Gastrocnemius medialis (tissue), 4 donors: ENCODE results near the gene NDP. TPM values are rescaled to one million over a fixed set of nuclear protein-coding genes. Genes with fewer than 3 reads are reported as not detected.

ENCODE experiments used
- ATAC-seq, 2 donors: fragments of 150-250 bp; one replicate each; pipeline ENCODE4 v1.9.1; 2016
- DNase-seq, 2 donors: peaks; one replicate each; pipeline ENCODE4 v3.0.0-alpha.2; 2019
- H3K27ac ChIP-seq, 4 donors: fragments of 200-600 bp; sonication (generic); 1 replicate in 1 of 4; 2 replicates in 3 of 4; pipeline ENCODE4 v1.5.1; 2016 to 2018; ENCODE audit warnings: mild to moderate bottlenecking in 2 of 4, moderate library complexity in 1 of 4
- H3K27me3 ChIP-seq, 3 donors: fragments of 200-600 bp; sonication (generic) in 2 of 3; 1 replicate in 1 of 3; 2 replicates in 2 of 3; pipeline versions ENCODE4 v1.5.1 to v1.6.0; 2016 to 2019; ENCODE audit warnings: mild to moderate bottlenecking in 1 of 3, moderate library complexity in 1 of 3
- H3K36me3 ChIP-seq, 2 donors: fragments of 200-600 bp; sonication (generic) in 1 of 2; one replicate each; pipeline ENCODE4 v1.5.1; 2017 to 2018
- H3K4me1 ChIP-seq, 2 donors: fragments of 200-600 bp; sonication (generic) in 1 of 2; one replicate each; pipeline ENCODE4 v1.5.1; 2016 to 2017; ENCODE audit warnings: mild to moderate bottlenecking in 2 of 2
- H3K4me3 ChIP-seq, 4 donors: fragments of 200-600 bp; sonication (generic) in 3 of 4; 1 replicate in 1 of 4; 2 replicates in 3 of 4; pipeline ENCODE4 v1.5.1; 2016 to 2019; ENCODE audit warnings: mild to moderate bottlenecking in 2 of 4
- H3K9me3 ChIP-seq, 3 donors: fragments of 200-600 bp; sonication (generic) in 2 of 3; 1 replicate in 1 of 3; 2 replicates in 2 of 3; pipeline ENCODE4 v1.5.1; 2016 to 2019
- POLR2A ChIP-seq, 2 donors: fragments of 450-650 bp; IDR thresholded peaks; one replicate each; pipeline ENCODE4 v1.6.1; 2017; ENCODE audit warnings: antibody characterized with exemption in 2 of 2, mild to moderate bottlenecking in 2 of 2, moderate library complexity in 2 of 2
- in situ Hi-C, 4 donors: fragments of 200-750 bp; cut with MboI; loops; one replicate each; pipeline versions ENCODE4 v1.15.0 to v1.8.0; 2017; ENCODE audit warnings: low sequenced_read_pairs in 4 of 4
- intact Hi-C: fragments of 100-400 bp; cut with DNase I; formaldehyde crosslinking; loops from one replicate; pipeline ENCODE4 v1.15.1; 2023; ENCODE audit warnings: low total_unique reads
- total RNA-seq, 4 donors: library from RNA; depleted of rRNA; stranded (reverse); fragments of >200 nt; gene quantifications; one replicate each; pipeline versions ENCODE4 v1.1.0 to v1.2.3, GENCODE V29; 2016
- TF ChIP-seq, protein P1 (sequence below), 5 experiments: fragments of 450-650 bp in 3 of 5; fragments of 200-600 bp in 2 of 5; sonication (generic) in 2 of 5; IDR thresholded peaks in 4 of 5; conservative IDR thresholded peaks in 1 of 5; 1 replicate in 4 of 5; 2 replicates in 1 of 5; pipeline ENCODE4 v1.5.1; 2016 to 2019; ENCODE audit warnings: antibody characterized with exemption in 5 of 5, mild to moderate bottlenecking in 3 of 5, moderate library complexity in 3 of 5

The NDP gene
- total RNA-seq, 4 donors from 2014 or later, result not detected

DNA sequence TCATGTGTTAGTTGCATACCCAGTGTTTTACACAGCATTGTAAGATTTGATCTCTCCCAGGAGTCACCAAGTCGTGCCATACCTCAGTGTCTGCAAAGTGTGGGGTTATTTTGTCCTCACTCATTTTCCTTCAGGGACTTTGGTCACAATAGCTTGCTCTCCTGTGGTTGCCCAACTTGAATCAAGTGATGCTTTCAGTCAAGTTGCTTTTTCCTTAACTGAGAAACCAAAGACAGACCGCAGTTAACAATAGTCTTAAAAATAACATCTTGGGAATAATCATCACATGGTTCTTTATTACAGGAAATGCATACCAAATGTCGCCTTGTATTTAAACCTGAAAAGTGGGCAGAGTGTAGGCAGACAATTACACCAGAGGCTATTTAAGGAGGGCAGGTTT lies 44.5 kb upstream of the NDP start:
- in situ Hi-C loops, result no loop called here
- H3K4me1 ChIP-seq, result no peaks in the 10 kb centered on the region
- no peak for TF ChIP-seq POLR2A (IDR thresholded peaks at IDR 0.05)
- TF ChIP-seq, protein P1, sequence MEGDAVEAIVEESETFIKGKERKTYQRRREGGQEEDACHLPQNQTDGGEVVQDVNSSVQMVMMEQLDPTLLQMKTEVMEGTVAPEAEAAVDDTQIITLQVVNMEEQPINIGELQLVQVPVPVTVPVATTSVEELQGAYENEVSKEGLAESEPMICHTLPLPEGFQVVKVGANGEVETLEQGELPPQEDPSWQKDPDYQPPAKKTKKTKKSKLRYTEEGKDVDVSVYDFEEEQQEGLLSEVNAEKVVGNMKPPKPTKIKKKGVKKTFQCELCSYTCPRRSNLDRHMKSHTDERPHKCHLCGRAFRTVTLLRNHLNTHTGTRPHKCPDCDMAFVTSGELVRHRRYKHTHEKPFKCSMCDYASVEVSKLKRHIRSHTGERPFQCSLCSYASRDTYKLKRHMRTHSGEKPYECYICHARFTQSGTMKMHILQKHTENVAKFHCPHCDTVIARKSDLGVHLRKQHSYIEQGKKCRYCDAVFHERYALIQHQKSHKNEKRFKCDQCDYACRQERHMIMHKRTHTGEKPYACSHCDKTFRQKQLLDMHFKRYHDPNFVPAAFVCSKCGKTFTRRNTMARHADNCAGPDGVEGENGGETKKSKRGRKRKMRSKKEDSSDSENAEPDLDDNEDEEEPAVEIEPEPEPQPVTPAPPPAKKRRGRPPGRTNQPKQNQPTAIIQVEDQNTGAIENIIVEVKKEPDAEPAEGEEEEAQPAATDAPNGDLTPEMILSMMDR (IDR thresholded peaks at IDR 0.05 in 4 of 5, conservative IDR thresholded peaks at IDR 0.05 in 1 of 5), result no peak
- H3K27ac ChIP-seq, result no peak overlapping the region
- H3K4me3 ChIP-seq, result no peak overlapping the region
- no peaks in the 10 kb centered on the region for H3K9me3 ChIP-seq
- ATAC-seq (no peak), DNase-seq (no peak)
- intact Hi-C loops, result no loop called here
- no peaks in the 10 kb centered on the region for H3K27me3 ChIP-seq
- H3K36me3 ChIP-seq, result no peaks in the 10 kb centered on the region

GRCh38 chrX:44016906-44017305 lies 43.7 kb upstream of the NDP start:
- no peaks in the 10 kb centered on the region for H3K4me1 ChIP-seq
- DNase-seq, result no peak
- TF ChIP-seq, protein P1 (IDR thresholded peaks at IDR 0.05 in 4 of 5, conservative IDR thresholded peaks at IDR 0.05 in 1 of 5), result no peak
- TF ChIP-seq POLR2A (IDR thresholded peaks at IDR 0.05), result no peak
- no peaks in the 10 kb centered on the region for H3K9me3 ChIP-seq
- in situ Hi-C loops, result no loop called here
- H3K4me3 ChIP-seq, result no peak overlapping the region
- H3K36me3 ChIP-seq, result no peaks in the 10 kb centered on the region
- intact Hi-C loops, result no loop called here
- H3K27ac ChIP-seq, result no peak overlapping the region
- no peaks in the 10 kb centered on the region for H3K27me3 ChIP-seq
- ATAC-seq, result no peak

DNA sequence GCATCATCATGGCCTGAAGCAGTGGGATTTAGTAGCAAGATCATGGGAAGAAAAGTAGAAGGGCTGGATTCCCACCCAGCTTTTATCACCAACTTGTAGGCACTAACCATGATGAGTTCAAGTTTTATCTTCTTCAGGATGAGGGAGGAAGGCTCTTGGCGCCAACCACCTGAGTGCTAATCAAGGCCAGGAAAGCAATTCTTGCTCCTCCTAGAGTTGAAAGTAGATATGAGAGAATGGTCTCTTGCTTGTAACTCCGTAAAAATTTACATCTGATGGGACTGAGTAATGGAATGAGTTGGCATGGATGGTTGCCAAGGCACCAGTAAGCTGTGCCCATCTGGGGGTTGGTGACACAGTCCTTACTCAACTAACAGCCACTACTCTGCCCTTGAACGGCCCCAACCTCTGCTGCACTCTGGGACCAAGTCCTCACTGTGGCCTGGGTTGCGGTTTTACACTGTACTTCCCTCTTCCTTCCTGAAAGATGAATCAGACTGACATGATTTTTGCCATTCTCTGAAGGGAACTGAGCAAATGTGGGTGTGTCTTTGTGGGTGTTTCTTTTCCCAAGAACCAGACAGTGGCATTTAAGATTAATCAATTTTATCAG lies 39.4 kb upstream of the NDP start:
- Histone ChIP-seq H3K27ac (no peak overlapping the region), H3K9me3 (peaks cover 0 to 4% (median 0%) of the 10 kb centered on the region in 3 donors), H3K4me3 (no peak overlapping the region), H3K27me3 (no peaks in the 10 kb centered on the region), H3K36me3 (no peaks in the 10 kb centered on the region), H3K4me1 (no peaks in the 10 kb centered on the region)
- no peak for ATAC-seq
- intact Hi-C loops, result no loop called here
- TF ChIP-seq, protein P1 (IDR thresholded peaks at IDR 0.05 in 4 of 5, conservative IDR thresholded peaks at IDR 0.05 in 1 of 5), result no peak
- no peak for TF ChIP-seq POLR2A (IDR thresholded peaks at IDR 0.05)
- in situ Hi-C loops, result no loop called here
- DNase-seq, result peak; percentile 7 to 18

DNA sequence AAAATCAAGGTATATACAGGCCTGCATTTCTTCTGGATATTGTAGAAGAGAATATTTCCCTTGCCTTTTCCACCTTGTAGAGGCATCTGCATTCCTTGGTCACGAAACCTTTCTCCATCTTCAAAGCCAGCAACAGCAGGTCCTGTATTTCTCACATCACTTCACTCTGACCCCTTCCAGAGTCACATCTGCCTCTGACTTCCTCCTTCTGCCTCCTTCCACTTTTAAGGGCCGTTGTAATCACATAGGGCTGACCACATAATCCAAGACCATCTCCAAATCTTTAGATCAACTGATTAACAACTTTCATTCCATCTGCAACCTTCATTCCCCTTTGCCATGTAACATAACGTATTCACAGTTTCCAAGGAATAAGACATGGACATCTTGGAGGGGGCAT lies 38.3 kb upstream of the NDP start:
- no peaks in the 10 kb centered on the region for H3K4me1 ChIP-seq
- in situ Hi-C loops (no loop called here), intact Hi-C loops (no loop called here)
- H3K4me3 ChIP-seq, result no peak overlapping the region
- no peak overlapping the region for H3K27ac ChIP-seq
- ATAC-seq (no peak), DNase-seq (no peak)
- TF ChIP-seq POLR2A (IDR thresholded peaks at IDR 0.05), result no peak
- TF ChIP-seq, protein P1 (IDR thresholded peaks at IDR 0.05 in 4 of 5, conservative IDR thresholded peaks at IDR 0.05 in 1 of 5), result no peak
- peaks cover 0 to 4% (median 0%) of the 10 kb centered on the region in 3 donors for H3K9me3 ChIP-seq
- H3K36me3 ChIP-seq, result no peaks in the 10 kb centered on the region
- no peaks in the 10 kb centered on the region for H3K27me3 ChIP-seq

DNA sequence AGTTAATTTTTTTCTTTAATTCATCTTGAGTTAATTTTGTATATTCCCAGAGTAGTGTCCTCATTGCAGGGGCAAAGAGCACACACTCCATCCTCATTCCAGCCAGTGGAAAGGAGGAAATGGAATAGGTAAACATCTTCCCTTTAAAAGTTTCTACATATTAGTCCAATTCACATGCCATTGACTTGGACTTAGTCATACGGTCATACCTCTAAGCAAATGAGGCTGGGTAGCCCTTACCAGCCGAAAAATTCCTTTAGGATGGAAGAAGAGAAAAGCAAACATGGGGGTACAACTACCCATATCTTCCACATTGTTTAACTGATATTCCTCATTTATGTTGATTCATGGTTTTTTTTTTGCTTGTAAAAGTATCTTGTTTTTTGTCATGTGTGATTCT lies 37.4 kb upstream of the NDP start:
- ATAC-seq, result no peak
- Histone ChIP-seq H3K27me3 (no peaks in the 10 kb centered on the region), H3K4me1 (no peaks in the 10 kb centered on the region), H3K9me3 (peaks cover 0 to 4% (median 0%) of the 10 kb centered on the region in 3 donors), H3K27ac (no peak overlapping the region), H3K4me3 (no peak overlapping the region), H3K36me3 (no peaks in the 10 kb centered on the region)
- in situ Hi-C loops, result no loop called here
- DNase-seq, result no peak
- TF ChIP-seq, protein P1 (IDR thresholded peaks at IDR 0.05 in 4 of 5, conservative IDR thresholded peaks at IDR 0.05 in 1 of 5), result no peak
- no peak for TF ChIP-seq POLR2A (IDR thresholded peaks at IDR 0.05)
- intact Hi-C loops, result no loop called here
